HG02610 (cell line): ENCODE results near the gene DHX16.

Source experiments
- ATAC-seq: cut with Tn5 transposase; IDR thresholded peaks from one replicate; pipeline ENCODE4 v1.9.1; 2021; ENCODE audit warnings: mild to moderate bottlenecking, moderate library complexity; ENCODE audit not compliant: unreplicated experiment

DHX16 gene

DNA sequence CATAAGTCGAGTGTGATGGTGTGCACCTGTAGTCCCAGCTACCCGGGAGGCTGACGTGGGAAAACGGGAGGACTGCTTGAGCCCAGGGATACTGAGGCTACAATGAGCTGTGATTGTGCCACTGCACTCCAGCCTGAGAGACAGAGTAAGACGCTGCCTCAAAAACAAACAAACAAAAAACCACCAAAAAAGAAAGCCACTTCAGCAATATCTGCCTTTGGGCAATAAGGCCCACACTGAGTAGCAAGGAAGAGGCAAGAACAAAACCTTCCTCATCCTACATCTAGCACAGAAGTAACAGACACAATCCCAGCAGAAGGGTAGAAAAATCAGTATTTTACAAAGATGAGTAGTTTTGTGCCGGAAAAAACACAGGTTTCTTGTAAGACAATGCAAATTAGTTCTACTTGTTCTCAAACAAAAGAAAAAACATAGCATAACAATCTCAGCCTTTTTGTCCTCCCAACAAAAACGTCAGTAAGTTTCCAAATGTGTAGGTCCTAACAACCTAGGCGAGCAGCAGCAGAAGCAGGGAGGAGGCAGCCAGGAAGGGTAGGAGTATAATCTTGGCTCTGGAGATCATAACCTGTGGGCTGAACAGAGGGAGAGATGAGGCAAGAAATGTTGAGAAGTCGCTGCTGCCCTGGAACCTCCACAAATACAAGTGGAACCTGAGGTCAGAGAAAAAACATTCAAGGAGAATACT lies 61.5 kb downstream of the DHX16 start:
- ATAC-seq, result no peak

DNA sequence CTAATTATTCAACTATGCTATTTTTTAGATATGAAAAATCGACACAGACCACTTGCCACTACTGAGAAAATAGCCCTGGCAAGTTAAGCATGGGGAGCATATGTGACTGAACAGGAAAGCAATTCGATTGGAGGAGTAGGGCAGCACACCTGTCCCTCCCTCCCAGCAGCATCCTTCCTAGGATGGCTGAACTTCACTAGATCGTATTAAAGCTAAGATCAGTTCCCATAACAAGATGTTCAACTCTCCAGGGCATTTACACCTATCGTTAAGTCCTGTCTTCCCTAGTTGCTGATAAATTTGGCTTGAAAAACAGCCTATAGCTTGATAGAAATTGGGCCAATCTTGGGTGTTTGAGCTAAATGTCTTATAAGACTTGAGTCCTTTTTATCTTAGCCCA lies 62.7 kb downstream of the DHX16 start:
- ATAC-seq, result no peak

GRCh38 chr6:30603961-30604360 lies 68.8 kb downstream of the DHX16 start:
- no peak for ATAC-seq
